ENCODE results near the gene C1GALT1.

- no peak for TF ChIP-seq CTCF (IDR thresholded peaks at IDR 0.05; ENCODE audit: low read length)
- no peak for TF ChIP-seq EZH2 (optimal IDR thresholded peaks at IDR 0.05; ENCODE audit: low read depth, low read length)
- no peak for TF ChIP-seq EZH2phosphoT487 (IDR thresholded peaks at IDR 0.05; ENCODE audit: low read length)
These were observed 17.8 kb upstream of the C1GALT1 start for GRCh38 chr7:7164591-7164990.
